GM12872 (cell line): ENCODE data around the gene ANO10.

Experiments used
- TF ChIP-seq, protein P1 (sequence below): IDR thresholded peaks from 3 replicates; pipeline ENCODE4 v1.5.1; 2011; ENCODE audit warnings: low read depth, mild to moderate bottlenecking, low read length, moderate library complexity; ENCODE audit not compliant: insufficient read depth

Gene ANO10

DNA sequence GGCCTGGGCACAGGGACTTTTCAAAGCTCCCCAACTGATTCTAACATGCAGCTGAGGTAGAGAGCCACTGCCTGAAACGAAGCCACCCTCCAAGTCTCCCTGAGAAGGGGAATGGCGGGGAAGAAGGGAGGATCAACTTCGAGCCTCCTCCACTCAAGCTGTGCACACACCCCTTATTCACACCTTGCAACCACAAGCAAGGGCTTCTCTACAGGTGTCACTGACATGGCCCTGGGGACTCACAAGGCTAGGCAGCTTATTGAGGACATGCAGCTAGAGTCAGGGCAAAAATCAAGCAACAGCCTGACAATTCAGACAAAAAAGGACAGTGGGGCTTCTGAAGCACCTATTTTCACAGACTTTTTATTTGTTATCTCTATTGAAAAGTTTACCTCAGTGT is 250.3 kb downstream of the ANO10 start:
- TF ChIP-seq, protein P1, sequence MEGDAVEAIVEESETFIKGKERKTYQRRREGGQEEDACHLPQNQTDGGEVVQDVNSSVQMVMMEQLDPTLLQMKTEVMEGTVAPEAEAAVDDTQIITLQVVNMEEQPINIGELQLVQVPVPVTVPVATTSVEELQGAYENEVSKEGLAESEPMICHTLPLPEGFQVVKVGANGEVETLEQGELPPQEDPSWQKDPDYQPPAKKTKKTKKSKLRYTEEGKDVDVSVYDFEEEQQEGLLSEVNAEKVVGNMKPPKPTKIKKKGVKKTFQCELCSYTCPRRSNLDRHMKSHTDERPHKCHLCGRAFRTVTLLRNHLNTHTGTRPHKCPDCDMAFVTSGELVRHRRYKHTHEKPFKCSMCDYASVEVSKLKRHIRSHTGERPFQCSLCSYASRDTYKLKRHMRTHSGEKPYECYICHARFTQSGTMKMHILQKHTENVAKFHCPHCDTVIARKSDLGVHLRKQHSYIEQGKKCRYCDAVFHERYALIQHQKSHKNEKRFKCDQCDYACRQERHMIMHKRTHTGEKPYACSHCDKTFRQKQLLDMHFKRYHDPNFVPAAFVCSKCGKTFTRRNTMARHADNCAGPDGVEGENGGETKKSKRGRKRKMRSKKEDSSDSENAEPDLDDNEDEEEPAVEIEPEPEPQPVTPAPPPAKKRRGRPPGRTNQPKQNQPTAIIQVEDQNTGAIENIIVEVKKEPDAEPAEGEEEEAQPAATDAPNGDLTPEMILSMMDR: no peak

DNA sequence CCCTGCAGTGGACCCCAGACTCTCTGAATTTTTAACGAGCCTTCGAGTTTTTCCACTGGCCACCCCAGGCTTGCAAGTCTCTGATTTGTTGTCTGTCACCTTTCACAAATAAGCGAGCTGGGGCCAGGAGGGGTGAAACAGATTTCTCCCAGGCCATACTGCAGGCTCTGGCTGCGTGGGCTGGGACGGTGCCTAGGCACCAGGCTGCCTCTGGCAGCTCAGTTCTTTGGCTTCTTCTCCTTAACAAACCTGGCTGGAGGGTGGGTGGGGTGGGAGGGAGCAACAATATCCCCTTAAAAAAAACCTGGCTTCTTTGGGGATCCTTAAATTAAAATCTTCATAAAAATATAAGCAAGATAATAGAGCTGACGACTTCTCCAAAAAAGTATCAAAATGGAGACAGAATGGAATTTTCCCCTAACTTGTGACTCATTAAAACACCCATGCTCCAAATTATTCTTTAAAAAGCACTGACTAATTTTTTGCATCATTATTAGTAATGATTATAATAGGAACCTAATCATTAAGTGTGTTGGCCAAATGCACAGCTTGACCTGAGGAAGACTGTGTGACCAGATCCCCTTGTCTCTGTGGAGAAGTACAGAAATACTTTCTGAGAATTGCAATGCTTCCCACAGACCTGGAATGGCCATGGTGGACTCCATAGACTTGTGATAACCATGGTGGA is 251.4 kb downstream of the ANO10 start:
- TF ChIP-seq, protein P1: no peak

DNA sequence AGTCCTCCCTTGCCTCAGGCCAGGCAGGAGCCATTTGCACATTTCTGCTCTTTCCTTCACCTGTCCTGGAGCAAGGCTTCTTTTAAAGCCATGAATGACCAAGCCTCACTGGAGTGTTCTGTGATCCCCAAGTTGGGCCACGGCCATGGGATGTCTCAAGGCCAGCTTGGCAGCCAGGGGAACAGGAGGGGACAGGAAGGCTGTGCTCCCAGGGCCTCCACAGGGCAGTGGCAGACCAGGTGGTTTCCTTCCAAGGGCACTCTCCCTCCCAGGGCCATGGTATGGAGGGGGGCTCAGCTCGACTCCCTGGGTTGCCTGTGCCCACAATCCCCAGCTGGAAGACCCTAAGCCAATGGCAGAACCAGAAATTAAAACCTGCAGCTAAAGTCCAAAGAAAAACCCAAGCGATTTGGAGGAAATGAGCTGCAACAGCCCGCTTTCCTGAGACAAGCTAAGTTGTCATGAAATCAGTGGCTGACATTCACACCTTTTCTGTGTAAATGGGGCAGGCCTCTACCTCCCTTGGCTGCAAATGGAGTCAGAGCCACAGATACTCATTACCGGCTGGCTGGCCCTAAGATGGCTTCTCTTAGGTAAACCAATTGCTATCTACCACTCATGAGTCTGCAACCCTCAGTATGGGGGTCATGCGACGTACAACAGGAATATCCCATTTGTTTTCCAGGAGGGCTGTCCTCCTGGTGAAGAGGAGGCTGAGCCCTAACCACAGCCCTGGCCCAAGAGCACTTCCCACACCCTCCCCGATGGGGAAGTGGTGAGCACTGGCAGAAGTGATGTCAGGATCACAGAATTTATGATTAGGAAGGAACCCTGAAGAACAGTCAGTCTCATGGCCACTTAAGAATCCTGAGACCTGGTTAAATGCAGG is 252.2 kb downstream of the ANO10 start:
- TF ChIP-seq, protein P1: no peak

DNA sequence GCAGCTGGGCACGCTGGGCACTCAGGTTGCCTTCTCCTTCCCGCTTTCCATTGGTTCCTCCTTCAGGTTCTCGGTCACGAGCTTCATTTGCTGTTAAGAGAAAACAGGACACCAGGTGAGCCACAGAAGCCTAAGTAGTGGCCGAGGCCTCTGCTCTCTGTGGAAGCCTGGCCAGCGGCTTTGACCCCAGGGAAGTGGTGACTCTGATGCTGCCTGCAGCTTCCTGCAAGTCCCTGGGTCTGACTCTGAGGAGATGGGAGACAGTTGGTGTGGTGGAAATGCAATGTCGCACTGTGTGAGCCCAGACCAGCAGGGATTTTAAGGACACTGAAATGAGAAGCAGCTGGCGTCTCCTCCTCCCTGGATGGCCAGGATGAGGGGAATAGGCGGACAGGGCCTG is 254.9 kb downstream of the ANO10 start:
- TF ChIP-seq, protein P1: no peak

DNA sequence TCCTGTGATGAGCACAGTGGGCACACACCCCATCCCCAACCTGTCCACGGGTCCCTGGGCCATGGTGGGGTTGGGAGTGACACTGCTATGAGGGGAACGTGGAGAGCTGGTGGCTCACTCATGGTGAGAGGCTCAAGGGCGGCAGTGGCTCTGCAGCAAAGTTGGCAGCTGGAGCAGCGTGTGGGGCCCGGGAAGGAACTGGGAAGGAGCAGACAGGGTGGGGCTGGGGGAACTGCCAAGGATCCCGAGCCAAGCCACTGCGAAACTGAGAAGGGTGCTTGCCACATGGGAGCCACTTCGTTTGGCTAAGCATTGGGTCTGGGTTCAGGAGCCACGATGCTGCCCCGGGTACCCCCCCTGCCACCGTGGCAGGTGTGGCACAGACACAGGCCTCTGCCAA is 255.3 kb downstream of the ANO10 start:
- TF ChIP-seq, protein P1: no peak

DNA sequence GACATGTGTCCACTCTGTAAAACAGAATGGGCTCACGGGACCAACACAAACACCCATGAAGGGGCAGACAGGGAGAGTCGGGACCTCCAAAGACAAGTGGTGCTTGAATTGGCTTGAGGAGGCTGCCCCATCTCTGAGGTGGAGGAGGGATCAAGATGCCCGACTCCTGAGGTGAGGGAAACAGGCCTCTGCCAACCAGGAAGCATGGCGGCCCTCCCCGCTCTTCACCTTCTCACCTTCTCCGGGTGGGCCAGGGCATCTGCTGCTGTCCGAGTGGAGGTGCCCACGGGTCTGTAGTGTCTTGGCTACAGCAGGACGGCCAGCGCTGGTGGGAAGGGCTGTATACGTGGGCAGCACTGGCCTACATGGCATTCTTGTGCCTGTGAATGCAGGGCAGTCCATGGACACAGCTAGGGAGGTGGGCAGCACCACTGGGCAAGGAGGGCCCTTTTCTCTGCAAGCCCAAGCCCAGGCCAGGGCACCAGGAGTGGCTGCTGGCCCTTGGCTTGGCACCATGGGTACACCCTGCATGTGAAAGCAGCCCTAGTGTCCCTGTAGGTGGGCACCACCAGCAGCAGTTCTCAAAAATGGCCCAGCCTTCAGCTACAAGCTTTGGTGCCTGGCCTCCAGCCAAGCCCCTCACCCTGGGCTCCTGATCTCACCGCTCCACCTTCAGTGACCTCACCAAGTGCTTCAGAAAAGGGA is 256.1 kb downstream of the ANO10 start:
- TF ChIP-seq, protein P1: no peak

DNA sequence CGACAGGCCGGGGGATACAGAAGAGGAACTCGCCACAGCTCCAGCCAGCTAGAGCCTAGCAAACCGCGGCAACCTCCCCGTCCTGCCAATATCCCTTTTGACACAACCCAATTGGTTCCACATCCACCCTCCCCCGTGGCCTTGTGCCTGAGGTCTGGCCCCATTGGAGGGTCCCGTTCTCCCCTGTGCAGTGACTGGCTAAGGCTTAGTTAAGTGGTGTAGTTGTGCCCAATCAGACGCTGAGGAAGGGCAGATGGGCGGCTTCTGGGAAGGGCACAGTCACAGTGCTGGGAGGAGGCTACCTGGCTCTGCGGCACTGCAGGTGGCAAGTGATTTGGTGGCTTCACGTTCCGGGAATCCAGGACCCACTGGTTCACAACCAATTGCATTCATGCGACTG is 256.9 kb downstream of the ANO10 start:
- TF ChIP-seq, protein P1: no peak
